H1 (cell line): ENCODE measurements around the gene MEGF9. TPM values are rescaled to one million over a fixed set of nuclear protein-coding genes. Genes with fewer than 3 reads are reported as not detected.

Experiments used
- CTCF ChIA-PET: fragments of 300-600 bp; sonication (Branson Sonifier 250); formaldehyde crosslinking; loops from one replicate; lab custom pipeline; 2021; ENCODE audit not compliant: partially characterized antibody; lab: Charles Lee
- POLR2A ChIA-PET: fragments of 300-600 bp; sonication (Branson Sonifier 250); formaldehyde crosslinking; loops from one replicate; lab custom pipeline; 2021; ENCODE audit warnings: inconsistent platforms; ENCODE audit not compliant: partially characterized antibody; lab: Charles Lee
- DNase-seq, 2 experiments: peaks; one replicate each; pipeline versions ENCODE4 v3.0.0 to v3.0.0-alpha.2; 2010 to 2022; ENCODE audit warnings: low spot score in 2 of 2, low read depth in 1 of 2, mixed read lengths in 1 of 2
- FAIRE-seq: peaks from 2 replicates; lab custom pipeline; 2011; peaks lifted over from hg19 to GRCh38; lab: Jason Lieb, UNC
- H2AFZ ChIP-seq: 2 replicates; pipeline ENCODE4 v1.8.1; 2012; ENCODE audit warnings: low read length, inconsistent platforms
- H2AK5ac ChIP-seq: 2 replicates; pipeline ENCODE4 v1.6.1; 2013; ENCODE audit warnings: low read depth, low read length
- H2BK120ac ChIP-seq: replicated peaks from 2 replicates; pipeline ENCODE3; 2013; ENCODE audit warnings: low read depth, low read length, inconsistent platforms
- H2BK12ac ChIP-seq: 2 replicates; pipeline ENCODE4 v1.6.1; 2013; ENCODE audit warnings: low read depth, low read length
- H2BK15ac ChIP-seq: 2 replicates; pipeline ENCODE4 v1.6.1; 2013; ENCODE audit warnings: low read length
- H2BK20ac ChIP-seq: 2 replicates; pipeline ENCODE4 v1.6.1; 2013; ENCODE audit warnings: low read length
- H2BK5ac ChIP-seq: 2 replicates; pipeline ENCODE4 v1.6.1; 2013; ENCODE audit warnings: low read depth, low read length
- H3K14ac ChIP-seq: 2 replicates; pipeline ENCODE4 v1.6.1; 2013; ENCODE audit warnings: inconsistent platforms; ENCODE audit not compliant: insufficient read length
- H3K18ac ChIP-seq: 2 replicates; pipeline ENCODE4 v1.6.1; 2013; ENCODE audit warnings: low read length; ENCODE audit errors: extremely low read depth
- H3K23ac ChIP-seq: 2 replicates; pipeline ENCODE4 v1.6.1; 2013; ENCODE audit warnings: inconsistent platforms; ENCODE audit not compliant: insufficient read length
- H3K23me2 ChIP-seq: 2 replicates; pipeline ENCODE4 v1.6.1; 2013; ENCODE audit warnings: low read depth, low read length
- H3K27ac ChIP-seq: 2 replicates; pipeline ENCODE4 v1.6.1; 2011; ENCODE audit warnings: low read depth, low read length, inconsistent platforms
- H3K27me3 ChIP-seq, 4 experiments: replicated peaks in 1 of 4; 1 replicate in 1 of 4; 2 replicates in 3 of 4; pipeline versions ENCODE4 v1.6.1 to v1.8.1; 2011 to 2013; ENCODE audit warnings: low read length in 3 of 4, mild to moderate bottlenecking in 3 of 4, inconsistent platforms in 2 of 4, mixed read lengths in 2 of 4, moderate library complexity in 1 of 4; ENCODE audit not compliant: control insufficient read depth in 3 of 4, insufficient read depth in 3 of 4; ENCODE audit errors: extremely low read depth in 1 of 4
- H3K36me3 ChIP-seq, 4 experiments: 2 replicates each; pipeline versions ENCODE4 v1.6.1 to v1.8.1; 2011 to 2013; ENCODE audit warnings: mild to moderate bottlenecking in 4 of 4, low read length in 3 of 4, moderate library complexity in 2 of 4, control low read depth in 1 of 4, inconsistent platforms in 1 of 4; ENCODE audit not compliant: insufficient read depth in 4 of 4, control insufficient read depth in 2 of 4
- H3K4ac ChIP-seq: replicated peaks from 2 replicates; pipeline ENCODE3; 2013; ENCODE audit warnings: low read length, low read depth, mixed read lengths, inconsistent platforms; ENCODE audit not compliant: insufficient read length
- H3K4me1 ChIP-seq, 4 experiments: replicated peaks in 1 of 4; 1 replicate in 1 of 4; 2 replicates in 3 of 4; pipeline versions ENCODE4 v1.6.1 to v1.8.1; 2011 to 2013; ENCODE audit warnings: low read length in 3 of 4, inconsistent platforms in 2 of 4, mixed read lengths in 1 of 4; ENCODE audit not compliant: insufficient read depth in 4 of 4, control insufficient read depth in 3 of 4
- H3K4me2 ChIP-seq, 2 experiments: 2 replicates each; pipeline versions ENCODE4 v1.6.1 to v1.8.1; 2011 to 2013; ENCODE audit warnings: low read depth in 2 of 2, low read length in 2 of 2, control low read depth in 1 of 2, inconsistent platforms in 1 of 2, mild to moderate bottlenecking in 1 of 2; ENCODE audit not compliant: insufficient read depth in 1 of 2
- H3K4me3 ChIP-seq, 4 experiments: fragments of 200-600, 300-600 bp in 1 of 4; sonication (generic), shearing (Covaris generic), sonication (Bioruptor Twin) in 1 of 4; 2 replicates each; pipeline versions ENCODE4 v1.5.1 to v1.8.1; 2011 to 2016; ENCODE audit warnings: low read length in 4 of 4, low read depth in 3 of 4, control low read depth in 2 of 4, inconsistent platforms in 2 of 4, mild to moderate bottlenecking in 2 of 4, mixed read lengths in 1 of 4, moderate library complexity in 1 of 4; ENCODE audit not compliant: insufficient read depth in 2 of 4; ENCODE audit errors: extremely low read depth in 1 of 4
- H3K56ac ChIP-seq: replicated peaks from 2 replicates; pipeline ENCODE3; 2013; ENCODE audit warnings: low read depth, mild to moderate bottlenecking, mixed read lengths, low read length, inconsistent platforms; ENCODE audit not compliant: insufficient read length
- H3K79me1 ChIP-seq: 2 replicates; pipeline ENCODE4 v1.6.1; 2013; ENCODE audit warnings: low read depth, low read length, control low read depth
- H3K79me2 ChIP-seq, 2 experiments: 2 replicates each; pipeline versions ENCODE4 v1.6.1 to v1.8.1; 2012 to 2013; ENCODE audit warnings: low read length in 2 of 2, mild to moderate bottlenecking in 2 of 2, inconsistent platforms in 1 of 2; ENCODE audit not compliant: insufficient read depth in 2 of 2, control insufficient read depth in 1 of 2
- H3K9ac ChIP-seq, 4 experiments: replicated peaks in 1 of 4; 1 replicate in 1 of 4; 2 replicates in 3 of 4; pipeline versions ENCODE4 v1.6.1 to v1.8.1; 2011 to 2013; ENCODE audit warnings: low read depth in 3 of 4, low read length in 3 of 4, control low read depth in 2 of 4, mild to moderate bottlenecking in 2 of 4, moderate library complexity in 2 of 4, inconsistent platforms in 1 of 4; ENCODE audit errors: extremely low read depth in 1 of 4
- H3K9me3 ChIP-seq, 2 experiments: 2 replicates each; pipeline versions ENCODE4 v1.6.1 to v1.8.1; 2012 to 2013; ENCODE audit warnings: mild to moderate bottlenecking in 2 of 2, moderate library complexity in 2 of 2, control low read depth in 1 of 2, inconsistent platforms in 1 of 2, low read depth in 1 of 2, low read length in 1 of 2, mixed read lengths in 1 of 2; ENCODE audit not compliant: insufficient read depth in 2 of 2
- H4K20me1 ChIP-seq, 2 experiments: replicated peaks in 1 of 2; 2 replicates each; pipeline versions ENCODE3 to v1.8.1; 2011 to 2013; ENCODE audit warnings: inconsistent platforms in 2 of 2, low read length in 2 of 2, mild to moderate bottlenecking in 1 of 2; ENCODE audit not compliant: insufficient read depth in 2 of 2, control insufficient read depth in 1 of 2
- H4K5ac ChIP-seq: 2 replicates; pipeline ENCODE4 v1.6.1; 2013; ENCODE audit warnings: low read length, low read depth, mixed read lengths, inconsistent platforms; ENCODE audit not compliant: insufficient read length
- H4K8ac ChIP-seq: 2 replicates; pipeline ENCODE4 v1.8.0; 2013; ENCODE audit warnings: mild to moderate bottlenecking, moderate library complexity, low read length, inconsistent platforms; ENCODE audit not compliant: insufficient read depth; ENCODE audit errors: extremely low read depth
- H4K91ac ChIP-seq: replicated peaks from 2 replicates; pipeline ENCODE3; 2013; ENCODE audit warnings: low read length, mixed read lengths, inconsistent platforms; ENCODE audit not compliant: insufficient read length
- ATF3 ChIP-seq: IDR thresholded peaks from 2 replicates; pipeline ENCODE4 v1.6.1; 2011; ENCODE audit warnings: low read depth, mild to moderate bottlenecking, low read length; ENCODE audit not compliant: insufficient read depth
- CHD1 ChIP-seq: IDR thresholded peaks from 2 replicates; pipeline ENCODE4 v1.6.1; 2012; ENCODE audit warnings: low read depth, low read length, improper control_type of control experiment
- CTBP2 ChIP-seq: IDR thresholded peaks from 2 replicates; pipeline ENCODE4 v1.7.0; 2011; ENCODE audit warnings: borderline replicate concordance, mild to moderate bottlenecking, moderate library complexity, mixed read lengths, low read length; ENCODE audit not compliant: insufficient read depth, insufficient read length
- GTF2F1 ChIP-seq: IDR thresholded peaks from 2 replicates; pipeline ENCODE4 v1.6.1; 2012; ENCODE audit warnings: low read depth, low read length, improper control_type of control experiment, borderline replicate concordance
- NANOG ChIP-seq: IDR thresholded peaks from 2 replicates; pipeline ENCODE4 v1.6.1; 2011; ENCODE audit warnings: low read length, low read depth, mild to moderate bottlenecking, inconsistent platforms; ENCODE audit not compliant: insufficient read depth, poor library complexity, severe bottlenecking
- RBBP5 ChIP-seq: IDR thresholded peaks from 2 replicates; pipeline ENCODE4 v1.7.1; 2012; ENCODE audit warnings: low read depth, mild to moderate bottlenecking, inconsistent platforms, low read length, moderate library complexity, borderline replicate concordance
- TAF7 ChIP-seq: optimal IDR thresholded peaks from 2 replicates; pipeline ENCODE3; 2011; ENCODE audit warnings: low read depth, mild to moderate bottlenecking, inconsistent platforms, low read length, moderate library complexity, borderline replicate concordance
- TCF12 ChIP-seq: IDR thresholded peaks from 2 replicates; pipeline ENCODE4 v1.6.1; 2011; ENCODE audit warnings: low read depth, mild to moderate bottlenecking, low read length
- TEAD4 ChIP-seq: IDR thresholded peaks from 2 replicates; pipeline ENCODE4 v1.6.1; 2012; ENCODE audit warnings: low read depth, low read length, inconsistent platforms, mixed read lengths
- YY1 ChIP-seq: IDR thresholded peaks from 2 replicates; pipeline ENCODE4 v1.6.1; 2011; ENCODE audit warnings: low read depth, mild to moderate bottlenecking, low read length
- WGBS, 2 experiments: shearing (Covaris generic) in 1 of 2; methylation state at CpG; one replicate each; pipeline versions ENCODE4 v1.1.6 to v1.1.7; 2013 to 2015; ENCODE audit warnings: low lambda C conversion rate in 2 of 2, mixed read lengths in 2 of 2, inconsistent platforms in 1 of 2, low coverage in 1 of 2, missing lambda C conversion rate in 1 of 2; ENCODE audit not compliant: insufficient replicate concordance in 2 of 2, insufficient coverage in 1 of 2, insufficient read length in 1 of 2; ENCODE audit errors: extremely low coverage in 1 of 2, missing lambda C conversion rate in 1 of 2; 5-methylcytosine and 5-hydroxymethylcytosine counted together
- polyA plus RNA-seq, 7 experiments: library from polyadenylated mRNA; depleted of rRNA in 3 of 7; stranded (reverse) in 5 of 7; unstranded in 2 of 7; fragments of >200 nt in 5 of 7; fragments of 200-250 nt in 2 of 7; gene quantifications; 1 replicate in 5 of 7; 2 replicates in 1 of 7; 4 replicates in 1 of 7; pipeline versions ENCODE4 v1.2.1 to v1.2.3, GENCODE V29; 2011 to 2013; ENCODE audit warnings: missing spikeins in 2 of 7, mixed read lengths in 2 of 7
- total RNA-seq: library from RNA; stranded (reverse); fragmentation: NEBNext Ultra II Directional; extraction: Animal tissue kit (Norgen Biotek cat#: 25700); gene quantifications from 2 replicates; pipeline ENCODE4 v1.2.1, GENCODE V29; 2021

Gene MEGF9
- total and polyA plus RNA-seq, 2 of the 8 experiments (the other 6 are each of a cell fraction or from before 2014, with no cell fraction given): 0.45 to 1.8 TPM

DNA sequence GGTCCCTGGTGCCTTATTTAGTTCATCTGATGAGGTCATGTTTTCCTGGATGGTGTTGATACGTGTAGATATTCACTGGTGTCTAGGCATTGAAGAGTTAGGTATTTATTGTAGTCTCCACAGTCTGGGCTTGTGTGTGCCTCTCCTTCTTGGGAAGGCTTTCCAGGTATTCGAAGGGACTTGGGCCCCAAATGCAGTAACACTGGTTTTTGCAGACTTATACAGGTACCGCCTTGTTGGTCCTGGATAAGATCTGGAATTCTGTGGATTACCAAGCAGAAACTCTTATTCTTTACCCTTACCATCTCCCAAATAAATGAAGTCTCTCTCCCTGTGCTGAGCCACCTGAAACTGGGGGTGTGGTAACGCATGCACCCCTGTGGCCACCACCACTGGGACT is 34.1 kb downstream of the MEGF9 start:
- Histone ChIP-seq H4K91ac (no peak overlapping the region), H3K27ac (no peak overlapping the region), H3K9me3 (no peaks in the 10 kb centered on the region), H3K18ac (no peak overlapping the region), H3K23me2 (no peaks in the 10 kb centered on the region), H3K23ac (no peak overlapping the region), H3K14ac (no peak overlapping the region), H3K9ac (no peak overlapping the region), H2BK5ac (no peak overlapping the region), H4K20me1 (peaks cover 0 to 2% of the 10 kb centered on the region in 2 experiments), H3K4me1 (no peaks in the 10 kb centered on the region), H3K56ac (no peak overlapping the region), H3K4me2 (no peak overlapping the region), H3K79me2 (no peaks in the 10 kb centered on the region), H4K8ac (no peak overlapping the region), H2BK120ac (no peak overlapping the region), H3K4ac (no peak overlapping the region), H3K36me3 (no peaks in the 10 kb centered on the region), H3K79me1 (no peaks in the 10 kb centered on the region), H2BK20ac (no peak overlapping the region), H2BK12ac (no peak overlapping the region), H2BK15ac (no peak overlapping the region), H3K4me3 (no peak overlapping the region), H3K27me3 (no peaks in the 10 kb centered on the region), H2AK5ac (no peak overlapping the region), H4K5ac (no peak overlapping the region), H2AFZ (no peak overlapping the region)
- ChIA-PET CTCF (interaction anchor here (0.7 kb wide), 1 partner anchor 801 kb away, joined by 5 read pairs; no protein-coding TSS in a partner anchor), POLR2A (interaction anchor here (0.7 kb wide), 1 partner anchor 84 kb away, joined by 4 read pairs; no protein-coding TSS in a partner anchor)
- TF ChIP-seq TCF12 (no peak), TEAD4 (no peak), RBBP5 (no peak), ATF3 (no peak), GTF2F1 (no peak), TAF7 (no peak), CTBP2 (no peak), CHD1 (no peak), NANOG (no peak), YY1 (no peak)
- FAIRE-seq: no peak
- DNase-seq: no peak
- 94% methylated on average over 4 of the region's 4 CpGs; no CpG with 5 or more reads in 1 of the 2 experiments for WGBS, 2 experiments
